ENCODE measurements around the gene PCDHB5. TPM values are rescaled to one million over a fixed set of nuclear protein-coding genes. Genes with fewer than 3 reads are reported as not detected.
"Not testable (repeated sequence)": the region's sequence is repeated elsewhere in the genome, so short reads cannot be mapped to it uniquely, and the experiment has no call there.

PCDHB5 gene
- total RNA-seq, 2 donors from 2014 or later, result not detected

- no peak overlapping the region for H3K4me3 Mint-ChIP-seq
- no peak for ATAC-seq (replicated peaks in 1 of 2)
Measured at GRCh38 chr5:141121985-141122384, 13.0 kb upstream of the PCDHB5 start.

GRCh38 chr5:141123396-141124135 is 11.4 kb upstream of the PCDHB5 start:
- not testable (repeated sequence) for DNase-seq; H3K36me3 Mint-ChIP-seq (ENCODE audit: insufficient read depth in 2 of 2); H3K27ac Mint-ChIP-seq; H3K4me3 Mint-ChIP-seq; H3K4me1 Mint-ChIP-seq (ENCODE audit: low read depth); H3K9me3 Mint-ChIP-seq; ATAC-seq (replicated peaks in 1 of 2)
- H3K27me3 Mint-ChIP-seq (ENCODE audit: low read depth), result peaks cover 20% of the 10 kb centered on the region

More at GRCh38 chr5:141121985-141122384, 13.0 kb upstream of the PCDHB5 start:
- Mint-ChIP-seq H3K9me3 (peaks cover 0 to 3% of the 10 kb centered on the region in 2 donors), H3K36me3 (ENCODE audit: insufficient read depth in 2 of 2) (peaks cover 0 to 8% of the 10 kb centered on the region in 2 donors), H3K4me1 (ENCODE audit: low read depth) (no peaks in the 10 kb centered on the region), H3K27ac (no peak overlapping the region), H3K27me3 (ENCODE audit: low read depth) (peaks cover 20% of the 10 kb centered on the region)
- no peak for DNase-seq

- no peak for ATAC-seq (replicated peaks in 1 of 2)
Measured at GRCh38 chr5:141127305-141127704, 7.7 kb upstream of the PCDHB5 start.

GRCh38 chr5:141135718-141136266 is 786 bp downstream of the PCDHB5 start:
- Mint-ChIP-seq H3K9me3 (peaks cover 7% of the 10 kb centered on the region in 2 donors), H3K4me3 (no peak overlapping the region), H3K4me1 (ENCODE audit: low read depth) (no peaks in the 10 kb centered on the region), H3K27ac (no peak overlapping the region), H3K36me3 (ENCODE audit: insufficient read depth in 2 of 2) (peaks cover 6 to 13% of the 10 kb centered on the region in 2 donors), H3K27me3 (ENCODE audit: low read depth) (peaks cover 12% of the 10 kb centered on the region)
- ATAC-seq (replicated peaks in 1 of 2), result no peak
- DNase-seq, result no peak

More at GRCh38 chr5:141127305-141127704, 7.7 kb upstream of the PCDHB5 start:
- Mint-ChIP-seq H3K36me3 (ENCODE audit: insufficient read depth in 2 of 2) (peaks cover 0 to 8% of the 10 kb centered on the region in 2 donors), H3K27me3 (ENCODE audit: low read depth) (peaks cover 8% of the 10 kb centered on the region), H3K4me3 (no peak overlapping the region), H3K27ac (no peak overlapping the region), H3K4me1 (ENCODE audit: low read depth) (no peaks in the 10 kb centered on the region), H3K9me3 (peaks cover 0 to 8% of the 10 kb centered on the region in 2 donors)
- no peak for DNase-seq

- H3K4me3 Mint-ChIP-seq; DNase-seq; ATAC-seq (replicated peaks in 1 of 2); H3K9me3 Mint-ChIP-seq; H3K27ac Mint-ChIP-seq; H3K4me1 Mint-ChIP-seq (ENCODE audit: low read depth): not testable (repeated sequence)
- H3K36me3 Mint-ChIP-seq (ENCODE audit: insufficient read depth in 2 of 2), result peaks cover 6 to 13% of the 10 kb centered on the region in 2 donors
- H3K27me3 Mint-ChIP-seq (ENCODE audit: low read depth), result peaks cover 12% of the 10 kb centered on the region
Measured at GRCh38 chr5:141137346-141137745, 2.3 kb downstream of the PCDHB5 start.

GRCh38 chr5:141149812-141150211 is 14.8 kb downstream of the PCDHB5 start, which contains the start of gene PCDHB6:
Gene PCDHB6, plus strand, starts transcription at chr5:141150057. Its CDS starts 201 bp downstream, at chr5:141150258.
- peak in 1 of 2 donors; percentile 4 for DNase-seq
- no peaks in the 10 kb centered on the region for H3K4me1 Mint-ChIP-seq (ENCODE audit: low read depth)
- H3K4me3 Mint-ChIP-seq, result no peak within 1 kb of the TSS
- no peak within 1 kb of the TSS for H3K27ac Mint-ChIP-seq
- H3K36me3 Mint-ChIP-seq (ENCODE audit: insufficient read depth in 2 of 2), result peaks cover 10 to 13% of the 10 kb centered on the region in 2 donors
- H3K9me3 Mint-ChIP-seq, result peaks cover 6 to 8% of the 10 kb centered on the region in 2 donors
- ATAC-seq (replicated peaks in 1 of 2), result no peak
- H3K27me3 Mint-ChIP-seq (ENCODE audit: low read depth), result peaks cover 23% of the 10 kb centered on the region

GRCh38 chr5:141150224-141150992 is 15.4 kb downstream of the PCDHB5 start:
- Mint-ChIP-seq H3K4me1 (ENCODE audit: low read depth) (no peaks in the 10 kb centered on the region), H3K9me3 (peaks cover 6 to 8% of the 10 kb centered on the region in 2 donors), H3K4me3 (no peak overlapping the region), H3K27ac (no peak overlapping the region), H3K36me3 (ENCODE audit: insufficient read depth in 2 of 2) (peaks cover 10 to 13% of the 10 kb centered on the region in 2 donors), H3K27me3 (ENCODE audit: low read depth) (peaks cover 23% of the 10 kb centered on the region)
- ATAC-seq (replicated peaks in 1 of 2) (no peak), DNase-seq (no peak)

- H3K4me3 Mint-ChIP-seq, result no peak overlapping the region
- peaks cover 23% of the 10 kb centered on the region for H3K27me3 Mint-ChIP-seq (ENCODE audit: low read depth)
- peaks cover 10 to 13% of the 10 kb centered on the region in 2 donors for H3K36me3 Mint-ChIP-seq (ENCODE audit: insufficient read depth in 2 of 2)
- peaks cover 6 to 8% of the 10 kb centered on the region in 2 donors for H3K9me3 Mint-ChIP-seq
- H3K27ac Mint-ChIP-seq, result no peak overlapping the region
- no peaks in the 10 kb centered on the region for H3K4me1 Mint-ChIP-seq (ENCODE audit: low read depth)
- ATAC-seq (replicated peaks in 1 of 2), result no peak
- no peak for DNase-seq
Measured at GRCh38 chr5:141150993-141151325, 16.0 kb downstream of the PCDHB5 start.

GRCh38 chr5:141151632-141152031 is 16.6 kb downstream of the PCDHB5 start:
- Mint-ChIP-seq H3K27me3 (ENCODE audit: low read depth) (peaks cover 28% of the 10 kb centered on the region), H3K36me3 (ENCODE audit: insufficient read depth in 2 of 2) (peaks cover 10 to 14% of the 10 kb centered on the region in 2 donors)
- ATAC-seq (replicated peaks in 1 of 2); H3K9me3 Mint-ChIP-seq; H3K4me1 Mint-ChIP-seq (ENCODE audit: low read depth); DNase-seq; H3K27ac Mint-ChIP-seq; H3K4me3 Mint-ChIP-seq: not testable (repeated sequence)

GRCh38 chr5:141152096-141152495 is 17.1 kb downstream of the PCDHB5 start:
- Mint-ChIP-seq H3K36me3 (ENCODE audit: insufficient read depth in 2 of 2) (peaks cover 10 to 16% of the 10 kb centered on the region in 2 donors), H3K27me3 (ENCODE audit: low read depth) (peaks cover 33% of the 10 kb centered on the region), H3K9me3 (peaks cover 10 to 12% of the 10 kb centered on the region in 2 donors)
- not testable (repeated sequence) for H3K27ac Mint-ChIP-seq; H3K4me1 Mint-ChIP-seq (ENCODE audit: low read depth); ATAC-seq (replicated peaks in 1 of 2); DNase-seq; H3K4me3 Mint-ChIP-seq

- H3K9me3 Mint-ChIP-seq, result peaks cover 7 to 10% of the 10 kb centered on the region in 2 donors
- no peaks in the 10 kb centered on the region for H3K4me1 Mint-ChIP-seq (ENCODE audit: low read depth)
- peaks cover 27% of the 10 kb centered on the region for H3K27me3 Mint-ChIP-seq (ENCODE audit: low read depth)
- no peak for DNase-seq
- peaks cover 6 to 15% of the 10 kb centered on the region in 2 donors for H3K36me3 Mint-ChIP-seq (ENCODE audit: insufficient read depth in 2 of 2)
- no peak overlapping the region for H3K4me3 Mint-ChIP-seq
- no peak for ATAC-seq (replicated peaks in 1 of 2)
- no peak overlapping the region for H3K27ac Mint-ChIP-seq
Measured at GRCh38 chr5:141155540-141156374, 20.8 kb downstream of the PCDHB5 start.

GRCh38 chr5:141157356-141157755 is 22.4 kb downstream of the PCDHB5 start:
- not testable (repeated sequence) for ATAC-seq (replicated peaks in 1 of 2); H3K9me3 Mint-ChIP-seq; H3K4me1 Mint-ChIP-seq (ENCODE audit: low read depth); DNase-seq; H3K27ac Mint-ChIP-seq; H3K4me3 Mint-ChIP-seq; H3K36me3 Mint-ChIP-seq (ENCODE audit: insufficient read depth in 2 of 2)
- peaks cover 19% of the 10 kb centered on the region for H3K27me3 Mint-ChIP-seq (ENCODE audit: low read depth)

Measured in activated T-cell treated with anti-CD3 and anti-CD28 coated beads, Interleukin-2, amount 50 U/mL, for 72 hours (primary cell).